Left ventricle myocardium superior (tissue), 1 donor: ENCODE measurements around the gene NSG2. TPM values are rescaled to one million over a fixed set of nuclear protein-coding genes. Genes with fewer than 3 reads are reported as not detected.
A peak's percentile ranks its signal among the peaks of the same experiment; 100 is the strongest.
"Not testable (repeated sequence)": the region's sequence is repeated elsewhere in the genome, so short reads cannot be mapped to it uniquely, and the experiment has no call there.

Source experiments
- ATAC-seq: fragments of 200-7000 bp; cut with Tn5 transposase; one replicate; pipeline ENCODE4 v1.9.1; 2020; ENCODE audit warnings: mild to moderate bottlenecking, moderate library complexity
- DNase-seq: peaks from one replicate; pipeline ENCODE4 v3.0.0-alpha.2; 2020
- intact Hi-C: fragments of 100-400 bp; cut with micrococcal nuclease; formaldehyde crosslinking; loops from one replicate; pipeline ENCODE4 v1.11.0; 2022
- total RNA-seq: library from RNA; stranded (reverse); fragmentation: NEBNext Ultra II Directional; extraction: Animal tissue kit (Norgen Biotek cat#: 25700); gene quantifications from one replicate; pipeline ENCODE4 v1.2.1, GENCODE V29; 2021
- donor health status: DM: no; HTN: yes; CAD: no; lungs with severe emphysema.

Gene NSG2
- total RNA-seq, 1 donor from 2014 or later, result 0.27 TPM

DNA sequence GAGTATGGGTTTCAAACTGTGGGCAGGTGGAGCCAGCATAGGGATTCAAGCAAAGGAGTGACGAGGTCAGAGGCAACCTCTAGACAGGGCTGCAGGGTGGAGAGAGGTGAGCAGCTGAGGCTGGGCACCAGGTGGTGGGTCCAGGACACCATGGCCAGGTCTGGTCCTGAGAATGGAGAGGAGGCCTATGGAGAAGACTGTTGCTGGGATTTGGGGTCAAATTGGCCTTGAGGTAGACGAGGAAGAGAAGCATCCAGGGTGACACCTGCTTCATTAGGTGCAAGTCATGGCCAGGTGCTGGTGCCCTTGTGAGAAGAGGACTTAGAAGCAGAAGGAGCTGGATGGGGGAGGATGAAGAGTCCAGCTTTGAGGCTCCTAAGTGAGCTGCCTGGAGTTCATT lies 99.6 kb downstream of the NSG2 start:
- no peak for ATAC-seq
- DNase-seq, result no peak
- intact Hi-C loops, result no loop called here

DNA sequence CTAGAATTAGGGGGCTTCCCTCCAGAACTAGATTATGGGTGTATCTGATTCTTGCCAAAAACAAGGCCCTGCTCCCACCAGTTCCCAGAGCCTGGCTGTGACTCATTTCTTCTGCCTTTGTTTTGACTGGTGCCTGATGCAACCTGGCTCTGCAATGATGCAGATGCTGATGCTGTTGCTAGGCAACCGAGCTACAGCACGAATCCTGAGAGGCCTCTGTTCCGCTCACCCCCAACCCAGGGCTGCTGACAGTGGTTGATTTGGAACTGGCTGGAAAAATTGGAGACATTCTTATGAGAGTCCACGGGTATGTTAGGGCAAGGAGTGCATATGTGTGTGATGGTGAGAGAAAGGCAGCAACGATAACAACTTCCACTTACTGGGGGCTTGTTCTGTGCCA lies 100.3 kb downstream of the NSG2 start:
- DNase-seq (no peak), ATAC-seq (no peak)
- intact Hi-C loops, result no loop called here

DNA sequence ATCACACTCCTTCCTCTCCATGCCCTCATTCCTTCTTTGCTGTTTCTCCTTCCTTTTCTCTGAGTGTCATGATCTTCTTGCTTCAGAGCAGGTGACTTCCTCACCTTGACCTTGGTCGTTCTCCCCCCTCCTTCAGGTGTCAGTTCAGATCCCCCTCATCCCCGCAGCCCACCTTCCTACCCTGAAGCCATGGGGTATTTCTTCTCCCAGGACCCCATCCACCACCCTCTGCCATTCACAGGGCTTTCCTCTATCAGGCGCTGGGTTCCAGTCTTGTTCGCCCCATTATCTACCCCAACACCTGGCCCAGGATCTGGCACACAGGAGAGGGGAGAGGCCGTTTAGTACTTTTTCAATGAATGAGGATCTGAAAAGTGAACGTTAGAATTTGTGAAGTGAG lies 101.0 kb downstream of the NSG2 start:
- intact Hi-C loops, result no loop called here
- DNase-seq (no peak), ATAC-seq (no peak)

DNA sequence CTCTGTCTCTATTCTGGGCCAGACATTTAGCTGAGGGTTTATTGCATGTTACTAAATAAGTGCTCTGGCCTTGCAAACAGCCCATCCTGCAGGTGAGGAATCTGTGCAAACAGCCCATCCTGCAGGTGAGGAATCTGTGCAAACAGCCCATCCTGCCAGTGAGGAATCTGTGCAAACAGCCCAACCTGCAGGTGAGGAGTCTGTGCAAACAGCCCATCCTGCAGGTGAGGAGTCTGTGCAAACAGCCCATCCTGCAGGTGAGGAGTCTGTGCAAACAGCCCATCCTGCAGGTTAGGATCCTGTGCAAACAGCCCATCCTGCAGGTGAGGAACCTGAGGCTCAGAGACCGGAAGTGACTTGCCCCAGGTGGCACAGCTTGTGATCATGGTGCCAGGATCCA lies 101.5 kb downstream of the NSG2 start:
- DNase-seq, intact Hi-C loops, ATAC-seq: not testable (repeated sequence)

DNA sequence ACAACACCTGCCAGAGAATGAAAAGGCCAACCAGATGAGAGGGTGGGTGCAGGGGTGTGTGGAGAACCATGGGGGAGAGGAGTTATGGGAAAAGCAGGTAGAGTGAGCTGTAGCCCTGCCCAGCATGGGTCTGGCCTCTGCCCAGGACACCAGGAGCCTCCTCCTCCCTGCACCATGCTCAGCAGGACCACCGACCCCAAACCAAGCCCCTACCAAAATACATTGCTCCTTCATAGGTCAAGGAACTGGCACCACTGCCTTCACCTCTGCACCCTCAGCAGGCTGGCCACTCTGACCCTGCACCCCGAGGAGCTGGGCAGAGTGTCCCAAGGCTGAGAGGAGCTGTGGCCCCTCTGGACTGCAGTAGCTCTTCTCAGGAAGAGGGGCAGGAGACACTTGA lies 102.0 kb downstream of the NSG2 start:
- no peak for DNase-seq
- no peak for ATAC-seq
- intact Hi-C loops, result no loop called here

DNA sequence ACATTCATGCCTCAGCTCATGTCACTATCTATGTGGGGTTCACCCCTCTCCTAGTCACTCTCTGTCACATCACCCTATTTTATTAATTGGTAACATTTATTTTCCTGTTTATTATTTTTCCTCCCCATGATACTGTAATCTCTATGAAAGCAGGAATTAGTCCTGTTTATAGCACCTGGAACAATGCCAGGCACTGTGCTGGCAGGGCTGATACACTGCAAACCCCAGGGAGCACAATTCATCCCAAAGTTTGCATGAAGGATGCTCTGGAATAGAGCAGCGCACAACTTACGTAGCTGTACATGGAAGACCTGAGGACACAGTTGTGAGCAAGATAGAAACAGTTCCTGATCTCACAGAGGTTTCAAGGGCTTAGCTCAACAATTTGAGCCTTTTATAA lies 103.2 kb downstream of the NSG2 start:
- ATAC-seq, result no peak
- no peak for DNase-seq
- intact Hi-C loops, result no loop called here

DNA sequence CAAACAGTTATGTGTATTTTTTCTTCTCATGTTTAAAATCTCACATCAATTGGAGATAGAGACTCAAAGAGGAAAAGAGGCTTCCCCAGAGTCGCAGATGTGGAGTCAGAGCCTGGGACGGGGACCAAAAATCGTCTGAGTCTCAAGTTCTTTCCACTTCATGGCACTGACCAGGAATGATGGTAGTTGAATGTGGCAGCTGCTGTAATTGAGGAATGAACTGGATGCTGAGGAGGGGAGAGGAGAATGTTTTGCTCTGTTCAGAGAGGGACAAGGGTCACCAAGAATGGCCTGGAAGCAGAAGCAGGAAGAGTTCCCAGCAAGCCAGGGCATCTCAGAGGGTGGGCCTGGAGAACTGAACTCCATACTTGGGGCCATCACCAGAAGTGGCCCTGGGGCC lies 103.9 kb downstream of the NSG2 start:
- ATAC-seq, result no peak
- intact Hi-C loops, result no loop called here

DNA sequence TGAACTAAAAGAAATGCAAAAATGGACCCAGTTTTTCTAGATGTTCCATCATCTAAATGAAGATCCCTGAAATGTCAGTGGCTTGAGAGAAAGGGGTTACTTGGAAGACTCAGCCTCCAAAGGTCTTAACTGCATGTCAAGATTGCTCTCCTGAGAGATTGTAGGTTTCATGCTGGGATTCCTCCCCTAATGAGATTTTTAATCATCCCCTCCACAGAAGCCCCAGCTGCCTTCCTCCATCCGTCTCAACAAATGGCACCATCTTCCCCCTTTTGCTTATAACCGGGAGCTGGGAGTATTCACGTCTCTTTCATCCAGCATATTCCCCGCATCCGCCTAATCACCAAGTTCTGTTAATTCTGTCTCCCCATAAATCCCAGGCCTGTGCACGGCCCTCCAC lies 104.5 kb downstream of the NSG2 start:
- no peak for DNase-seq
- no peak for ATAC-seq
- intact Hi-C loops, result no loop called here

More for the DNA sequence above, 103.9 kb downstream of the NSG2 start:
- no peak for DNase-seq

DNA sequence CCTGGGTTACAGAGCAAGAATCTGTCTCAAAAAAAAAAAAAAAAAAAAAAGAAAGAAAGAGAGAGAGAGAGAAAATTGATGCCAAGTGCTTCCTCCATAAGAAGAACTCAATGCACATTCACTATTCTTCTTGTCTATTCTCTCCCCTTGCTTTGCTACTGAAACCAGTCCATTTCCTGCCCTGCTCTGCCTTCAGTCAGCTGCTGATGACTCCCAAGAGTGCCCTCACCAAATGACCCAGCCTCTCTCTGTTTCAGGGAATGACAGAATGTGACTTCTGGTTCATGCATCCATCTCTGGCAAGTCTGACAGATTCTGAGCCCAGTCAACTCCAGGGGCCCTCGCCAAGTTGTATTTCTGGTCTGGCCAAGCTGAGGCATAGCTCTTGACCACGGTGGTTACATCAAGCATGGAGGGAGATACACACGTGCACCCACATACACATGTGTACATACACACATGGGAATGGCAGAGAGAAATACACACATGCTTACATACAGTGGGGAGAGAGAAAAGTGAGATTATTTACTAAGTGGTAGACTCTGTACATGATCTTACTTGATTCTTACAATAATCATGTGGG lies 106.2 kb downstream of the NSG2 start:
- peak; percentile 17 for ATAC-seq
- intact Hi-C loops, result no loop called here

DNA sequence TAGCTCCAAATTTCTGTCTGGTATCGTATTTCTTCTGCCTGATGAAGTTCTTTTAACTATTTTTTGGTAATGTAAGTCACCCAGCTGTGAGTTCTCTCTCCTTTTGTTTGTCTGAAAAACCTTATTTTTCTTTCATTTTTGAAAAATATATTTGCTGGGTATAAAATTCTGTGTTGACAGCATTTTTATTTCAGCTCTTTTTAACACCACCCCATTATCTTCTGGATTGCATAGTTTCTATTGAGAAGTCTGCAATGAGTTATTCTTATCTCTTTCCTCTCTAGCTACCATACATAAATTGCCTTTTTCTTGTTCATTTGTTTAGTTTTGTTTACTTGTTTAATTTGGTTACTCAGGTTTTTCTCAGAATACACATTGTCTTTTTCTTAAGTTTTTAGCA lies 109.1 kb downstream of the NSG2 start:
- intact Hi-C loops, result no loop called here
- ATAC-seq (no peak), DNase-seq (no peak)

More for the DNA sequence above, 106.2 kb downstream of the NSG2 start:
- no peak for DNase-seq

DNA sequence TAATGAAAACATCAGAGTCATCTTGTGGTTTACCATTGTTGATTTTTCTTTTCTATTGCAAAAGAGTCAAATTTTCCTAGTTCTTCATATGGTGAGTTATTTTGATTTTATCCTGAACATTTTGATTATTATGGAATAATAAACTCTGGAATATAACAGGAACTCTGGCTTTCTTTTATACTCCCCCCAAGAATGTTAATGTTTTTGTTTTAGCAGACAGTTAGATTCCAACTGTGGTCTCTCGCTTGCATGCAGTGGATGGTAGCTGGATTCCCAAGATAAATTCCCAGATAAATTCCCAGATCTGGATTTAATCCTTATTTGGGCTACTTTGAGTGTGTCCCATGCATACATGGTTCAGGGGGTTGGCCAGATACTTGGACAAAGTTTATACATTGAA lies 109.8 kb downstream of the NSG2 start:
- intact Hi-C loops, result no loop called here
- no peak for ATAC-seq
- DNase-seq, result no peak

DNA sequence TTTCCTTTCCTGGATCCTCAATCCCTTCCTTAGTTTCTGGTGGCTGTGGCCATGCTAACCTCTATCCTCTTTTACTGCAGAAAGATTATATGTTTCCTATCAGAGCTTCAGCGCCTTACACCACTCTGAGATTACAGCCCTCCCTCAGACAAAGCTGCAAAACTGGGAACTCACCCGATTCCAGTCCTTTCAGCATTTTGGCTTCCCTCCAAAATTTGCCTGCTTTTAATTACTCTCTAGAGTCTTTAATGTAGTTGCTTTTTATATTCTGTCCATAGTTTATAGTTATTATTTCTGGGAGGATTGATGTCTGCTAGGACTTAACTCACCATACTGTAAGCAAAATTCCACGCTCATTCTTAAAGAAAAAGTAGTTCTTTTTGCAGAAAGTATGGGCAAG lies 110.2 kb downstream of the NSG2 start:
- ATAC-seq (no peak), DNase-seq (no peak)
- intact Hi-C loops, result no loop called here

DNA sequence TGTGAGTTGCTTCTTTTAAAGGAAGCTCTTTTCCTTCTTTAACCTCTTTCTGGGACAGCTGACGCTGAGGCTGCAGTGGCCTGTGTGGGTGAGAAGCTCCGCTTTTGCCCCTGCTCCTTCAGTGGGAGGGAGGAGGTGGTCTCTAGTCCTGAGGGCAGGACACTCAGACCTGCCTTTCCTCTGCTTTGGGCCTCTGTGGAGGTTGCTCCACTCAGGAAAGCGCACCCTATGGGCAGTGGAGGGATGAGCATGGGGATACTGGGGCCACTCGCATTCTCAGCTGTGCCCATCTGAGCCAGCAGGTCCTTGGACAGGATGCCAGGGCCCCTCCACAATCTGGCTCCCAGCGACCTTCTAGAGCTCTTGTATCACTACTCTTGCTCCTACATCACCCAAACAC lies 111.5 kb downstream of the NSG2 start:
- DNase-seq (no peak), ATAC-seq (no peak)
- intact Hi-C loops, result no loop called here

Other genes starting within 250 kb of the NSG2 start
- gene CPEB4, start 157.4 kb upstream of the NSG2 start, total RNA-seq, result 125 TPM
- not detected for gene C5orf47, start 56.5 kb upstream of the NSG2 start, total RNA-seq